ENCODE measurements around the gene PRKCZ. TPM values are rescaled to one million over a fixed set of nuclear protein-coding genes. Genes with fewer than 3 reads are reported as not detected.
"Not testable (repeated sequence)": the region's sequence is repeated elsewhere in the genome, so short reads cannot be mapped to it uniquely, and the experiment has no call there.

Gene PRKCZ
- total RNA-seq, 1 donor from 2014 or later: 22.1 TPM

DNA sequence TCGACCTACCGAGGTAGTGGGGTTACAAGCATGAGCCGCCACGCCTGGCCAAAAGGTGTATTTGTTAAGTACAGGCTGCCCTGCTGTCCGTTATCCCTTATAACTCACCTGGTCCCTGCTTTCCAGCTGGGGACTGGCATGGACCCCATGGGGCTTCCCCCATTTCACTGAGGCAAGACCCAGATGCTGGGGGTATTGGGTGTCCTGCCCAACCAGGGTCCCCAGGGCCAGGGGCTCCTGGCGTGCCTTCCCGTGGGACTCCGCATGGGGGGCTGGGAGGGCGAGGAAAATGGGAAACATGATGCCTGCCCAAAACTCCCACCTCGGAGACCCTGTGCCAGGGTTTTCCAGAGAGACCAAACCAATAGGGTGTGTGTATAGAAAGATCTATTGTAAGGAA, 79.9 kb downstream of the PRKCZ start:
- no peak for ATAC-seq
- no peak for DNase-seq (ENCODE audit: low spot score)

DNA sequence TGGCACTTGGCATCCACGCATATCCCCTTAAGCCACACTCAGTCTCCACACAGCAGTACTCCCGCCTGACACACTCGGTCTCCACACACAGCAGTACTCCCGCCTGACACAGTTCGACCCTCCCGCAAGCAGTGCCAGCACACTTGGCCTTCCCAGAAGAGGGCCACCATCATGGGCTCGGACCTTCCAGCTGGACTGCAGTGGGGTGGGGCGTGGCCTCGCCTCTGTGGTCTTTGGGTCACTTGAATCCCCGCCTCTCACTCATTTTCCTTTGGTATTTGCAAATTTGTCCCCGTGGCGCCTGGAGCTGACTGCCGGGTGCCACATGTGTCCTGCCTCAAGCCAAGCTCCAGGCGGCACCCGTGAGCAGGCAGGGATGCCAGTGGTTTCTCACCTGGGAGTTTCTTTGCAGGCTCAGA, 80.7 kb downstream of the PRKCZ start:
- ATAC-seq (no peak), DNase-seq (ENCODE audit: low spot score) (no peak)

GRCh38 chr1:2132222-2133038, 82.2 kb downstream of the PRKCZ start:
- DNase-seq (ENCODE audit: low spot score): no peak
- ATAC-seq: no peak

- peak; percentile 78 for ATAC-seq
Observed at GRCh38 chr1:2133039-2133878, 83.0 kb downstream of the PRKCZ start.

DNA sequence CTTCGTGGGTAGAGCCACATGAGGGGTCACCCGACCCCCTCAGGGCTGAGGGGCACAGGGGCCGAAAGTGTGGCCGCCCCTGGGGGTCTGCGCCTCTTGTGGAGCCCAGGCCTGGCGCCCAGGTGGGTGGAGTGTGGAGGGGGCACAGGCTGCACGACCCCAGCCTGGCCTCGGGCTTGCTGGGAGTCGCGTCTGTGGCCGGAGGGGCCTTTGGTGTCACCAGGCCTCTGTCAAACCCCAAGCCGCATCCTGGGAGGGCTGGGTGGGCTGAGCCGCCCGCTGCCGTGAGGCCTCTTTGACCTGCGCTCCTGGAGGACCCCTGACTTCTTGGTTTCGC, 83.6 kb downstream of the PRKCZ start:
- DNase-seq (ENCODE audit: low spot score) (no peak), ATAC-seq (no peak)

More at GRCh38 chr1:2133039-2133878, 83.0 kb downstream of the PRKCZ start:
- DNase-seq (ENCODE audit: low spot score): peak; percentile 88

GRCh38 chr1:2134266-2134620, 84.0 kb downstream of the PRKCZ start:
- ATAC-seq (no peak), DNase-seq (ENCODE audit: low spot score) (no peak)

GRCh38 chr1:2134621-2135307, 84.6 kb downstream of the PRKCZ start:
- DNase-seq (ENCODE audit: low spot score) (no peak), ATAC-seq (no peak)

- DNase-seq (ENCODE audit: low spot score) (no peak), ATAC-seq (no peak)
Observed at GRCh38 chr1:2135441-2135841, 85.2 kb downstream of the PRKCZ start.

GRCh38 chr1:2135941-2136340, 85.7 kb downstream of the PRKCZ start:
- DNase-seq (ENCODE audit: low spot score) (no peak), ATAC-seq (no peak)

DNA sequence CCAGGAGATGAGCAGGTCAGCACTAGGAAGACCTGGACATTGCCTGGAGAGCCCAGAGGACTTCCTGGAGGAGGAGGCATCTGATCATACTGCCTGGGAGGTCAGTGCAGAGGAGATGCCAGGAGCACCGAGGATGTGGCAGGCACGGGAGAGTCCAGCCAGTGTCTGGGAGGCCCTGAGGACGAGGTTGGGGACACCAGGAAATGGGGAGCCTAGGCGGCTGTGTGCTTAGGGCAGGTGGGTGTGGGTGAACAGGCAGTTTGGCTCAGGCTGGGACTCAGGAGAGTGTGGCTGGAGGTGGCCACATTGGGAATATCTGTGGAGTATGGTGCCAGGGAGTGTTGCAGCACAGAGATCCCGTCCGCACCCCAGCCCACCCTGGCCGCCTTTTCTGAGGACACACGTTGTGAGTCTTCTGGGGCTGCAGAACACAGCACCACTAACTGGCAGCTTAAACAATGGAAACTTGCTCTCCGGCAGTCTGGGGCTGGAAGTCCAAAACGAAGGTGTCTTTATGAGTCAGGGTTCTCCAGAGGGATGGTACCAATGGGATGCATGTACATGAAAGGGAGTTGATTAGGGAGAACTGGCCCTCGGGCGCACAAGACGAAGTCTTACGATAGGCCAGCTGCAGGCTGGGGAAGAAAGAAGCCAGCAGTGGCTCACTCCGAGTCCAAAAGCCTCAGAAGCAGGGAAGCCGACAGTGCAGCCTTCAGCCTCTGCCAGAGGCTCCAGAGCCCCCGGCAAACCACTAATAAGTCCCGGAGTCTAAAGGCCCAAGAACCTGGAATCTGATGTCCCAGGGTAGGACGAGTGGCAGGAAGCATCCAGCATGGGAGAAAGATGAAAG, 86.4 kb downstream of the PRKCZ start:
- no peak for ATAC-seq
- DNase-seq (ENCODE audit: low spot score): no peak

DNA sequence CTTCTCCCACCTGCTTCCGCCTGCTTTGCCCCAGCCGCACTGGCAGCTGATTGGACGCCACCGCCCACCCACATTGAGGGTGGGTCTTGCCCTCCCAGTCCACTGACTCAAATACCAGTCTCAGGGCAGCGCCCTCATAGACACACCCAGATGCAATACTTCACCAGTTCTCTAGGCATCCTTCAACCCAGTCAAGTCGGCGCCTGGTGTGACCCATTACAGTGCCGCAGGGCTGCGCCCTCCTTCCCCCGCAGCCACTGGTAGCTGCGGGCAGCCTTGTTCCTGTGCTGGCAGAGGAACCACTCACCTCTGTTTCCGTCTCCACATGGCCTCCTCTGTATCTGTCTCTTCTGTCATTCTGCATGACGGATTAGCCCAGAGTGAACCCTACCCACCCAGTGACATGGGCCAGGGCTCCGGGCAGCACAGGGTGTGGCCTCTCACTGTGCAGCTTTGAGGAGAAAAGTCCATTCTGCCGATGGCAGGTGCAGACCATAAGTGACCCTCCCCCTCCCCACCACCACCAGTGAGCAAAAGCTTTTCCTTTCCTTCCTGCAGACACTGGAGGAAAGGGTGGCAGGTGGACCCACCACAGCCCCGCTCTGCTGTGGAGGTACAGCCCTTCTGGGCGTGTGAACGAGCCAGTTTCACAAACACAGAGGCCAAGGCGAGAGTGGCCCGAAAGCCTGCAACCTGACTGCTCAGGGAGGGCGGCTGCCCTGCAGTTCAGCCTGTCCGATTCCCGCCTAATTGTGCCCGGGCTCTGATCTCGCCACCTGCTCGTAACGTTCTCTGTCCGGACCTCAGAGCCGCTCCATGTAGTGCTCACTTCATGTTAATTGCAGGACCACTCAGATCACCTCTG, 87.3 kb downstream of the PRKCZ start:
- no peak for DNase-seq (ENCODE audit: low spot score)
- ATAC-seq: no peak

DNA sequence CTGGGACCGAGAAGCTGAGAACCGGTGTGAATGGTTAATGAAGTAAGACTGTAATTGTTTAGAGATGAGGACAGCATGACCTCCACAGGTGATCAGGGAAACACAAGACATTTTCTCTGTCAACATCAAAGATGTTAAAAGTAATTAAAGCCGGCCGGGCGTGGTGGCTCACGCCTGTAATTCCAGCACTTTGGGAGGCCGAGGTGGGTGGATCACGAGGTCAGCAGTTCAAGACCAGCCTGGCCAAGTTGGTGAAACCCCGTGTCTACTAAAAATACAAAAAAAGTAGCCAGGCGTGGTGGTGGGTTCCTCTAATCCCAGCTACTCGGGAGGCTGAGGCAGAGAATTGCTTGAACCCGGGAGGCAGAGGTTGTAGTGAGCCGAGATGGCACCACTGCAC, 88.9 kb downstream of the PRKCZ start:
- DNase-seq (ENCODE audit: low spot score); ATAC-seq: not testable (repeated sequence)

- no peak for DNase-seq (ENCODE audit: low spot score)
- ATAC-seq: no peak
Observed at GRCh38 chr1:2141025-2141424, 90.8 kb downstream of the PRKCZ start.

DNA sequence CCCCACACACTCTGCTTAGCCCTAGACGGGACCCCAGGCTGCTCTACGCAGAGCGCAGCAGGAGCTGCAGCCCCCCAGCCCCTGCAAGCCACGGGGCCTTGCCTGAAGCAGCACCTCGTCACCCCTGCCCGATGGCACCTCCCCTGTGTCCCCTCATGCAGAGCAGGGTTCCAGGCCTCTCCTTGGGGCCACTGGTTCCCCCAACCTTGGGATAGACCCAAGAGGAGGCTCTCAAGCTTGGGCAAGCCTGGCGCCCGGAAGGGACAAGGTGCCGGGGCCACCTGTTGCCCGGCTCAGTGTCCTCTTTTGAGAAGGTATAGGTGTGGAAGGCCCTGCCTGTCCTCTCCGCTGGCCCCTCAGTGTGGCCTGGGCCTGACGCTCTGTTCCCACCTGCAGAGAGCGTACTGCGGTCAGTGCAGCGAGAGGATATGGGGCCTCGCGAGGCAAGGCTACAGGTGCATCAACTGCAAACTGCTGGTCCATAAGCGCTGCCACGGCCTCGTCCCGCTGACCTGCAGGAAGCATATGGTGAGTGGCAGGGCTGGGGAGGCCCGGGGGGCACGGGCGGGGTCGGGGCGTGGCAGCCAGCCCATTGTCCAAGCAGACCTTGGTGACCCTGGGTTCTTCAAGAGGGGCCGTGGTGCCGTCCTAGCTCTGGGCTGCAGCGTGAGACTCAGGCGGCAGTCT, 93.7 kb downstream of the PRKCZ start:
- ATAC-seq (no peak), DNase-seq (ENCODE audit: low spot score) (no peak)

- DNase-seq (ENCODE audit: low spot score): no peak
- ATAC-seq: no peak
Observed at GRCh38 chr1:2144501-2145090, 94.4 kb downstream of the PRKCZ start.

DNA sequence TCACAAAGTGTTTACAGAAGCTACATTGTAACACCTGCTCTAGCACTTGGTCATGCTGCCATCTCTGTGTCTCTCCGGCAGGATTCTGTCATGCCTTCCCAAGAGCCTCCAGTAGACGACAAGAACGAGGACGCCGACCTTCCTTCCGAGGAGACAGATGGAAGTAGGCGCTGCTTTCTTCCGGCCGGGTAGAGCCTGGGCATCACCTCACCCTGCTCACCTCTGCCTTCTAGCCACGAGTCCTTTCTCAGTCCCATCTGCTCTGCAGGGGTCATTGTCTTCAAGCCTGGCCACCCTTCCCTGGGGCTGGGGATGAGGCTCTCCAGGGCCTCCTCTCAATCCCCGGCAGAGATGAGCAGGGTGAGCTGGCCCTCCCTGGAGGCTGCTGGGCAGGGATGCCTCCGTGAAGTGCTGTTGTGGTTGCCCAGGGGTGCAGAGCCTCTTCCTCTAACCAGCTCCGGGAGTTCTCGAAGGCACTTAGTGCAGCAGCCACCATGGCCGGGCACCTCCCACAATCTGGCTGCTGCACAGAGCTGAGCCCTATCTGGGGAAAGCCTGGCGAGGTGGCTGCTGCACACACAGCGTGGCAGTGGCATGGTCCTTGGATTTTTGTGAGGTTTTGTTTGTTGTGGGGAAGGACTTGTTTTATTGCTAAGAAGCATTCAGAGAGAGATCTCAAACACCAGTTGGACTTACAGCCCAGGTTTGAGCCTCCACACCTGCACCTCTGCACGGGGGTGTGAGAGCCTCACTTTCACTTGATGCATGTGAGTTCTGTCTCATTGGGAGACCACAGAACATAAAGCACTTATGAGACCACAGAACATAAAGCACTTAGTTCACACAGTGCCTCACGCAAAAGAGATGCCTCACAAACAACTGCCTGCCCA, 96.0 kb downstream of the PRKCZ start:
- DNase-seq (ENCODE audit: low spot score): no peak
- ATAC-seq: no peak

DNA sequence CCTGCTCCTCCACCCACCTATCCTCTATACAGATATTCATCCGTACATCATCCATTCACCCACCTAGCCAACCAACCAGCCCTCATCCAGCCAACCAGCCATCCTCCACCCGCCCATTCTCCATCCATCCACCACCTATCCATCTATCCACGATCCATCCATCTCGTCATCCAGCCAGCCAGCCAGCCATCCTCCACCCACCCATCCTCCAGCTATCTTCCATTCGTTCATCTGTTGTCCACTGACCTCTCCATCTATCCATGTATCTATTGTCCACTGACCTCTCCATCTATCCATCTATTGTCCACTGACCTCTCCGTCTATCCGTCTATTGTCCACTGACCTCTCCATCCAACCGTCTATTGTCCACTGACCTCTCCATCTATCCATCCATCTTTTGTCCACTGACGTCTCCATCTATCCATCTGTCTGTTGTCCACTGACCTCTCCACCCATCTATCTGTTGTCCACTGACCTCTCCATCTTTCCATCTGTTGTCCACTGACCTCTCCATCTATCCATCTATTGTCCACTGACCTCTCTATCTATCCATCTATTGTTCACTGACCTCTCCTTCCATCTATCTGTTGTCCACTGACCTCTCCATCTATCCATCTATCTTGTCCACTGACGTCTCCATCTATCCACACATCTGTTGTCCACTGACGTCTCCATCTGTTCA, 96.8 kb downstream of the PRKCZ start:
- DNase-seq (ENCODE audit: low spot score) (no peak), ATAC-seq (no peak)
